ENCODE data around the gene ZFYVE16.

- no peak for TF ChIP-seq CTCF (IDR thresholded peaks at IDR 0.05; ENCODE audit: poor library complexity, severe bottlenecking)
- no peak for TF ChIP-seq RAD21 (conservative IDR thresholded peaks at IDR 0.05)
- TF ChIP-seq POLR2AphosphoS5 (IDR thresholded peaks at IDR 0.05), result no peak
- TF ChIP-seq TAF1 (IDR thresholded peaks at IDR 0.05; ENCODE audit: low read depth), result no peak
- TF ChIP-seq EP300 (conservative IDR thresholded peaks at IDR 0.05; ENCODE audit: poor library complexity, severe bottlenecking), result no peak
These were observed 79.6 kb downstream of the ZFYVE16 start for GRCh38 chr5:80487444-80487828.
